ENCODE data around the gene HBZ.

The HBZ gene

DNA sequence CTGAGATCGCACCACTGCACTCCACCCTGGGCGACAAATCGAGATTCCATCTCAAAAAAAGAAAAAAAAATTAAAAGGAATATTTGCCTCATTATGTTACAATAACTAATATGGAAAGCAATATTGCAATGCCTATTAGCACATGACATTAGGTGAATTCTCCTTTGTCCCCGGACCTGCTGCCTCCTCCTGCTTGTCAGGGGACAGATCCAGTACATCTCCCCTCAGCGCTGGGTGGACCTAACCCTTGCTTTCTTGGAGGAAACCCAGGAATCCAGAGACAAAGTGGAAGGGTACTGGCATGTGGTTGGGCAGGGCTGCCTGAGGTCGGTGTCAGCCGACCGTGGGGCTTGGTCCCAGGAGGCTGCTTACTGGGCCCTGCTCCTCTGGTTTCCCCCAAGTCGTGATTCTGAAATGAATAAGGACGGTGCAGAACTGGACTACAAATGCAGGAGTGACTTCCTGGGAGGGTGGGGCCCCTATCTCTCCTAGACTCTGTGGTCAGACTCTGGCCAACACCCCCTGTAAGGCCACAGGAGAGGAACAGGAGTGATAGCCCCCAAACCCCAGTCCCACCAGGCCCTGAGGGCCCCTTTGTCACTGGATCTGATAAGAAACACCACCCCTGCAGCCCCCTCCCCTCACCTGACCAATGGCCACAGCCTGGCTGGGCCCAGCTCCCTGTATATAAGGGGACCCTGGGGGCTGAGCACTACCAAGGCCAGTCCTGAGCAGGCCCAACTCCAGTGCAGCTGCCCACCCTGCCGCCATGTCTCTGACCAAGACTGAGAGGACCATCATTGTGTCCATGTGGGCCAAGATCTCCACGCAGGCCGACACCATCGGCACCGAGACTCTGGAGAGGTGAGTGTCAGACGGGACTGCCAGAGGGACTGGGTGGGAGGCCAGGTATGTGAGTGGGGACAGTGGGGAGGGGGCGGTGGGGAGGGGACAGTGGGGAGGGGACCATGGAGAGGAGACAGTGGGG lies at the start of gene HBZ:
Gene HBZ (plus strand): TSS at position 504 of the 988 bp plus-strand sequence. CDS start 266 bp downstream, at position 770.
- no peak within 1 kb of the TSS for H3K9ac ChIP-seq
- H4K20me1 ChIP-seq, result no peaks in the 10 kb centered on the region
- H3K36me3 ChIP-seq, result no peaks in the 10 kb centered on the region
- no peak within 1 kb of the TSS for H3K27ac ChIP-seq
- H3K4me2 ChIP-seq, result peak within 1 kb of the TSS; percentile 53
- H3K9me3 ChIP-seq, result no peaks in the 10 kb centered on the region
- no peak for TF ChIP-seq Cebpa-rat (IDR thresholded peaks at IDR 0.05)
- H3K4me3 ChIP-seq, result no peak within 1 kb of the TSS
- peaks cover 35% of the 10 kb centered on the region for H3K27me3 ChIP-seq
- peaks cover 8% of the 10 kb centered on the region for H3K4me1 ChIP-seq

DNA sequence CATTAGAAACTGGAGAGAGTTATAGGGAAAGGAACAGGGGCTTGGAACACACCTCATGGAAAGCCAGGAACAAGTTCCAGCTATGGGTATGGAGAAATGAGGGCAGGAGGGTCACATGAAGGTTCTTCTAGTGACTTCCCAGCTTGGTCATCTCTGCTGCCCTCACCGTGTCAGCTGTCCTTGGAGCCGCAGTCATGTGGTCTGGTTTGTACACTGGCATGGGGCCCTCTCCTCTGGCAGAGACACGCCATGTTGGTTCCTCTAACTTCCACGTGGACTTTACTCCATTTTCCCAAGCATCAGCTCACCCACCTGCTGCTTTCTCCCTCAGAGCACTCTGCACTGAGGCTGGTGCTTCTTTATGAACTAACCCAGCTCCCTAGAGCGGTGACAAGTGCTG lies 48.1 kb upstream of the HBZ start:
- no peak overlapping the region for H3K27ac ChIP-seq
- H3K4me3 ChIP-seq, result no peak overlapping the region
- H3K4me2 ChIP-seq, result no peak overlapping the region
- peaks cover 12% of the 10 kb centered on the region; the same call in 1 of the 2 replicates for H4K20me1 ChIP-seq
- no peak for TF ChIP-seq Cebpa-rat (IDR thresholded peaks at IDR 0.05)
- H3K9ac ChIP-seq, result no peak overlapping the region
- 0 out of 2 replicates have a peak, but pooled peaks cover 6% of the 10 kb centered on the region for H3K4me1 ChIP-seq
- H3K9me3 ChIP-seq, result no peaks in the 10 kb centered on the region
- peaks cover 80% of the 10 kb centered on the region for H3K36me3 ChIP-seq
- no peaks in the 10 kb centered on the region for H3K27me3 ChIP-seq

DNA sequence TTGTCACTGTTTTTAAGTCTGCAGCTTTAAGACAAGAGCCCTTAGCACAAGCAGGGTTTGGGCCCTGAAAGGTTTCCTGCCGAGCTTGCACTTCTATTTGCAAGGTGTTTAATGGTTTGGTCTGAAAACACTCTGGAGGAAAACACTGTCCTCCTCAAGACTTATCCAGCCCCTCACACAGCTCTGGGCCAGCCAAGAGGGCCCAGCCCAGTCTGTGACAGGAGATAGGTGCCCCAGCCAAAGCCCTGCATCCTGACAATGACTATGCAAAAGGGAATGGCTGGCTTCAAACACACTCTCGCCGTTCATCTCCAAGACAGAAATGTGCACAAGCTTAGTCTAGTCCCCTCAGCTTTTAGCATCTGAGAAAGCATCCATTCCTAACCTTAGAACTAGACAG lies 47.5 kb upstream of the HBZ start:
- H4K20me1 ChIP-seq, result peaks cover 12% of the 10 kb centered on the region; the same call in 1 of the 2 replicates
- peak overlapping the region; percentile 4; the same call in 1 of the 2 replicates for H3K9ac ChIP-seq
- no peak overlapping the region for H3K4me3 ChIP-seq
- H3K27me3 ChIP-seq, result no peaks in the 10 kb centered on the region
- TF ChIP-seq Cebpa-rat (IDR thresholded peaks at IDR 0.05), result no peak
- 0 out of 2 replicates have a peak, but pooled peaks cover 6% of the 10 kb centered on the region for H3K4me1 ChIP-seq
- no peak overlapping the region for H3K4me2 ChIP-seq
- no peaks in the 10 kb centered on the region for H3K9me3 ChIP-seq
- H3K36me3 ChIP-seq, result peaks cover 84% of the 10 kb centered on the region
- H3K27ac ChIP-seq, result no peak overlapping the region

DNA sequence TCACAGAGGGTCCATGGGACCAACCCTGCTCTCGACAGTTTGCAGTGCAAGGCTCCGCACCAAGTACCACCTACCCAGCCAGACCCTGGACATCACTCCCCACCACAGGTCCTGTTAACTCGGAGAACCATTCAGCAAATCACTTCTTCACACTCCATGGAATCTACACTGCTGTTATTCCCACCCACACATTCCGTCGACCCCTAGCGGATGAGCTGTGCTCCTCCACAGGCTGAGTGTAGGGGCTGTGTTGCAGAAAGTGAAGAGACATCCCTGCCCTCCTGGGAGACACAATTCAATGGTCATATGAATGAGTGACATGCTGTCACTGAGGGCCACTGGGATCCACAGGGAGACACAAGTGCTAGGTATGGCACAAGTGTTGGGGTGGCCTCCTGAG lies 46.9 kb upstream of the HBZ start:
- TF ChIP-seq Cebpa-rat (IDR thresholded peaks at IDR 0.05), result no peak
- 0 out of 2 replicates have a peak, but pooled peaks cover 6% of the 10 kb centered on the region for H3K4me1 ChIP-seq

DNA sequence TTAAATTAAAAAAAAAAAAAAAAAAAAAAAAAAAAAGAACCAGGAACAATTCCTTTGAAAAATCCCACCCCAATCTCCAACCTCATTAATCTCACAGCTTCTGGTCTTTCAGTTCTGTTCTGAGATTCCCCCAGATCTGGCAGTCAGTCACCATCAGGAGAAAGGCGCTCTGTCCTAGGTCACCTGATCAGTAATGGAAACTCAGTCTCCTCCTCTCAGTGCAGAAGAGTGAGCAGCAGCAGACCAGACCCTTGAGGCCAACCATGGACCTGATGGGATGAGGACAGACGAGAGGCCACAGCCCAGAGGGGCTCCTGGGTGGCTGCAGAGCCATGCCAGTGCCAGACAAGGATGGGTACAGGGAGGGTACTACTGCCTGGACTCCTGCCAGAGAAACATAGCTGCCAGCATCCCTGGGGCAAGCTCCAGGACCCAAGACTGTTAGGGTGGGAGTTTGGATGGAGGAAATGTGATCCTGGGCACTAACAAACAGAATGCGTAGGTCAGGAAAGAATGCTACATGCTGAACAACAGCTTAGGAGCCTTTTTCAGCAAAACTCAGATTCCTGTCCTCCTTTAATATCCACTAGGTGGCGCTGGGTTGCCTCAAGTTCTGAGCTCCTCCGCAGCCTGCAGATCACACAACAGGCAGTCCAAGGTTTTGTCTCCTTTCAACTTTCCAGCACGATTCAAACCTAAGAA lies 45.7 kb upstream of the HBZ start:
- no peak for TF ChIP-seq Cebpa-rat (IDR thresholded peaks at IDR 0.05)
- Histone ChIP-seq H3K27me3 (no peaks in the 10 kb centered on the region), H4K20me1 (peaks cover 10% of the 10 kb centered on the region), H3K4me1 (0 out of 2 replicates have a peak, but pooled peaks cover 6% of the 10 kb centered on the region), H3K9ac (no peak overlapping the region), H3K4me2 (no peak overlapping the region), H3K27ac (no peak overlapping the region), H3K9me3 (no peaks in the 10 kb centered on the region), H3K36me3 (peaks cover 91% of the 10 kb centered on the region), H3K4me3 (no peak overlapping the region)

More for the DNA sequence above, 46.9 kb upstream of the HBZ start:
- Histone ChIP-seq H3K4me3 (no peak overlapping the region), H3K4me2 (no peak overlapping the region), H3K36me3 (peaks cover 90% of the 10 kb centered on the region), H4K20me1 (peaks cover 12% of the 10 kb centered on the region; the same call in 1 of the 2 replicates), H3K27ac (no peak overlapping the region), H3K9ac (no peak overlapping the region), H3K27me3 (no peaks in the 10 kb centered on the region), H3K9me3 (no peaks in the 10 kb centered on the region)

DNA sequence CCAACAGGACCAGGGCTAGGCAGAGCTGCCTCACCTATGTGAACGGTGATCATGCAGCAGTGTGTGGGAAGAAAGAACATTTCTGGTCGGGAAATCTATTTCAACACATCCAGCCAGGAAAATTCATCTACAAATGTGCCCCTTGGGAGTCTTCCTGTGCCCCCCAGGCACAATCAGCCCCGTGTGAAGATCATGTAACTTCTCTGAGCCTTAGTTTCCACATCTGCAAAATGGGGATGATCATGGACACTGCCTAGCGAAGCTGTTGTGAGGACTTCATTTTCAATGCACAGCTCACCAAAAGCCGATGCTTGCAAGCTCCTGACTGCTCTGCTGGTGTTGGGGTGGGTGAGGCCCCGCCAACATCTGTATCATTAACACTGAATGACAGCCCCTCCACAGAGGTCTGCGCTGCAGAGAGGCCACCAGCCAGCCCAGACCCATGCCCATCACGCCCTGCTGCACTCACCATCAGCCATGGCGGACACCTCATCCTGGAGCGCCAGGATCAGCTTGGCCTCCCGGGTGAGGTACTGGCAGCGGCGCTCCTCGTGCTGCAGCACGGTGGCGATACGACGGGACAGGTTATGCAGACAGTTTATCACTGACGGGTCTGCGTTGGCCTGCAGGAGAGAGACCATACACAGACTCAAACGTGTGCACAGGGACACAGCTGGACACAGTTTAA lies 40.1 kb upstream of the HBZ start:
- Histone ChIP-seq H3K9me3 (no peaks in the 10 kb centered on the region), H3K27me3 (no peaks in the 10 kb centered on the region), H3K9ac (no peak overlapping the region), H3K4me2 (no peak overlapping the region), H3K4me1 (no peaks in the 10 kb centered on the region), H3K27ac (no peak overlapping the region), H4K20me1 (peaks cover 27% of the 10 kb centered on the region), H3K4me3 (no peak overlapping the region), H3K36me3 (peaks cover 92% of the 10 kb centered on the region)
- no peak for TF ChIP-seq Cebpa-rat (IDR thresholded peaks at IDR 0.05)

DNA sequence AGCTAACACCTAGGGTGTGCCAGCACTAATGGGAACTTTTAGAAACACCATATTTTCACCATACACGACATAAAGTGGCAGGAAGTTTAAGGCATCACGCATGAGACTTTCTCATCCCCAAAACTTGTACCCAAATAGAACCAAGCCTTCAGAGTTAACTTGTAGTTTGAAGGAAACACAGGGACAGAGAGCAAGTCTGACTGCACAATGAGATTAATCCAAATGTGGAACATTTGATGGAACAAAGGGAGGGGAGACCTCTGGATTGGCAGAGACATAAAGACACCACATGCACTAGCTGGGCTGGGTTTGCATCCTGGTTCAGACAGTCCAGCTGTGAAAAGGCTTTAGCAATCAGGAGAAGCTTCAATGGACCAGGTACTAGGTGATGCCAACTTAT lies 38.1 kb upstream of the HBZ start:
- H3K4me2 ChIP-seq, result no peak overlapping the region
- no peak overlapping the region for H3K9ac ChIP-seq
- no peaks in the 10 kb centered on the region for H3K4me1 ChIP-seq
- peaks cover 48% of the 10 kb centered on the region for H4K20me1 ChIP-seq
- no peak overlapping the region for H3K4me3 ChIP-seq
- peaks cover 90% of the 10 kb centered on the region for H3K36me3 ChIP-seq
- no peak overlapping the region for H3K27ac ChIP-seq
- no peak for TF ChIP-seq Cebpa-rat (IDR thresholded peaks at IDR 0.05)
- H3K9me3 ChIP-seq, result no peaks in the 10 kb centered on the region
- no peaks in the 10 kb centered on the region for H3K27me3 ChIP-seq

DNA sequence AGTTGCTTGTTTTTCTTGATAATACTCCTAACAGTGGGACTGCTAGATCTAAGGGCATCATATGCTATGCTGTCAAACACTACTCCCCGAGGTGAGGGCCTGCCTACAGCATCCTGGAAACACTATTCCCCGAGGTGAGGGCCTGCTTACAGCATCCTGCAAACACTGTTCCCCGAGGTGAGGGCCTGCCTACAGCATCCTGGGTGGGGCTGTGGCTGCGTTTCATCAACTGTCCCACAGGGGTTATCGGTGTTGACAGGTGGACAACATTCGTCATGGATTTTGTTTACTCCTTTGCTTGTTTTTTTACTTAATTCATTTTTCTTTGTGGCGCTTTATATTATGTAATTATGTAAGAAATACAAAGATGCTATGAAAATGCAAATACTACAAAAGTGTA lies 36.4 kb upstream of the HBZ start:
- H3K9me3 ChIP-seq, result no peaks in the 10 kb centered on the region
- no peak overlapping the region for H3K27ac ChIP-seq
- H3K4me3 ChIP-seq, result no peak overlapping the region
- no peak overlapping the region for H3K9ac ChIP-seq
- no peaks in the 10 kb centered on the region for H3K27me3 ChIP-seq
- TF ChIP-seq Cebpa-rat (IDR thresholded peaks at IDR 0.05), result no peak
- H4K20me1 ChIP-seq, result peaks cover 64% of the 10 kb centered on the region
- H3K4me2 ChIP-seq, result no peak overlapping the region
- H3K4me1 ChIP-seq, result peaks cover 8% of the 10 kb centered on the region
- H3K36me3 ChIP-seq, result peaks cover 89% of the 10 kb centered on the region

All from BLaER1 (cell line).